K562 (cell line): ENCODE measurements around the gene GOLT1A.

Experiments
- CBX8 ChIP-seq: fragments of 200-600 bp; sonication (generic); IDR thresholded peaks from 2 replicates; pipeline ENCODE4 v1.6.1; 2012; ENCODE audit warnings: borderline replicate concordance, mixed run types, low read depth, mild to moderate bottlenecking, moderate library complexity, mixed read lengths, low read length, control low read depth, inconsistent platforms; ENCODE audit not compliant: poor library complexity, severe bottlenecking; ENCODE audit errors: extremely low read depth
- JUNB ChIP-seq: fragments of 450-650 bp; formaldehyde crosslinking; conservative IDR thresholded peaks from 2 replicates; pipeline ENCODE4 v1.4.0; 2020; ENCODE audit warnings: mild to moderate bottlenecking
- PCBP1 ChIP-seq: fragments of 200-400 bp; formaldehyde crosslinking; IDR thresholded peaks from 2 replicates; pipeline ENCODE4 v1.6.1; 2018; ENCODE audit warnings: mild to moderate bottlenecking, low read depth, low read length; ENCODE audit not compliant: poor library complexity, severe bottlenecking
- RAD21 ChIP-seq, 2 experiments: fragments of 250-450 bp in 1 of 2; fragments of 450-650 bp in 1 of 2; sonication (Bioruptor Pico) in 1 of 2; formaldehyde crosslinking in 1 of 2; IDR thresholded peaks in 1 of 2; conservative IDR thresholded peaks in 1 of 2; 2 replicates each; pipeline versions ENCODE4 v1.4.0 to v1.8.0; 2020 to 2022; ENCODE audit warnings: mild to moderate bottlenecking in 2 of 2, moderate library complexity in 1 of 2
- SMAD3 ChIP-seq: fragments of 450-650 bp; formaldehyde crosslinking; conservative IDR thresholded peaks from 2 replicates; pipeline ENCODE4 v1.4.0; 2020; ENCODE audit warnings: mild to moderate bottlenecking
- U2AF1 ChIP-seq: fragments of 200-400 bp; formaldehyde crosslinking; optimal IDR thresholded peaks from 2 replicates; pipeline ENCODE3; 2017; ENCODE audit warnings: mild to moderate bottlenecking, low read depth, low read length, moderate library complexity

DNA sequence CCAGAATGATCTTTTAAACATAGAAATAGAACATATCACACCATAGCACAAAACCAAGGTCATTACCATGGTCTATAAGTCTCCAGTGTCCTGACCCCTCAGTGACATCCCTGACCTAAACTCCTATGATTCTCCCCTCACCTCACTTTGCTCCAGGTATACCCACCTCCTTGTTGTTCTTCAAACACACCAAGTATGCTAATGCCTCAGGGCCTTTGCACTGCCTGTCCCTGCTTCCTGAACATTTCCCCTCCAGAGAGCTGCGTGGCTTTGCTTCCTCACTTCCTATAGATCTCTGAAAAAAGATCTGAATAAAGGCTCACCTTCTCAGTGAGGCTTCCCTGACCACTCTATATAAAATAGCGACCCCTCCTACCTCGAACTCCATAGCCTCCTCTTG, 1.1 kb downstream of the GOLT1A start:
- TF ChIP-seq SMAD3 (CRISPR knock-in tag) (no peak), JUNB (CRISPR knock-in tag) (no peak), PCBP1 (no peak), CBX8 (no peak), U2AF1 (no peak), RAD21 (CRISPR knock-in tag; conservative IDR thresholded peaks at IDR 0.05 in 1 of 2, IDR thresholded peaks at IDR 0.05 in 1 of 2) (no peak)
